Activated CD4-positive, alpha-beta T cell treated with anti-CD3 and anti-CD28 coated beads, Interleukin-2, amount 10 ng/mL, durations not matched to agents 7 days and 5 days (primary cell): ENCODE results near the gene TLR3. TPM values are rescaled to one million over a fixed set of nuclear protein-coding genes. Genes with fewer than 3 reads are reported as not detected.

Source experiments
- CTCF ChIA-PET: fragments of 350-600 bp; sonication (Branson Sonifier 250); formaldehyde crosslinking; loops from one replicate; lab custom pipeline; 2021; ENCODE audit warnings: antibody characterized with exemption; lab: Charles Lee
- POLR2A ChIA-PET: fragments of 350-600 bp; sonication (Branson Sonifier 250); formaldehyde crosslinking; loops from one replicate; lab custom pipeline; 2021; ENCODE audit warnings: antibody characterized with exemption; lab: Charles Lee
- DNase-seq: peaks from one replicate; pipeline ENCODE4 v3.0.0-alpha.2; 2020
- H3K27ac Mint-ChIP-seq: one replicate; pipeline ENCODE4 v1.8.0; 2021; ENCODE audit warnings: mild to moderate bottlenecking, moderate library complexity, mixed read lengths
- H3K27me3 Mint-ChIP-seq: one replicate; pipeline ENCODE4 v1.8.0; 2021; ENCODE audit warnings: mixed read lengths
- H3K36me3 Mint-ChIP-seq: one replicate; pipeline ENCODE4 v1.8.0; 2021; ENCODE audit warnings: low read depth, mixed read lengths
- H3K4me1 Mint-ChIP-seq: one replicate; pipeline ENCODE4 v1.8.0; 2021; ENCODE audit warnings: mixed read lengths
- H3K4me3 Mint-ChIP-seq: one replicate; pipeline ENCODE4 v1.8.0; 2021; ENCODE audit warnings: mild to moderate bottlenecking, moderate library complexity, mixed read lengths
- H3K9me3 Mint-ChIP-seq: one replicate; pipeline ENCODE4 v1.8.0; 2021; ENCODE audit warnings: mixed read lengths
- total RNA-seq, 2 experiments: library from RNA; stranded (reverse); gene quantifications; one replicate each; pipeline ENCODE4 v1.2.3, GENCODE V29; 2021

TLR3 gene
- total RNA-seq, 2 experiments from 2014 or later, result 0.97 to 1.7 TPM

DNA sequence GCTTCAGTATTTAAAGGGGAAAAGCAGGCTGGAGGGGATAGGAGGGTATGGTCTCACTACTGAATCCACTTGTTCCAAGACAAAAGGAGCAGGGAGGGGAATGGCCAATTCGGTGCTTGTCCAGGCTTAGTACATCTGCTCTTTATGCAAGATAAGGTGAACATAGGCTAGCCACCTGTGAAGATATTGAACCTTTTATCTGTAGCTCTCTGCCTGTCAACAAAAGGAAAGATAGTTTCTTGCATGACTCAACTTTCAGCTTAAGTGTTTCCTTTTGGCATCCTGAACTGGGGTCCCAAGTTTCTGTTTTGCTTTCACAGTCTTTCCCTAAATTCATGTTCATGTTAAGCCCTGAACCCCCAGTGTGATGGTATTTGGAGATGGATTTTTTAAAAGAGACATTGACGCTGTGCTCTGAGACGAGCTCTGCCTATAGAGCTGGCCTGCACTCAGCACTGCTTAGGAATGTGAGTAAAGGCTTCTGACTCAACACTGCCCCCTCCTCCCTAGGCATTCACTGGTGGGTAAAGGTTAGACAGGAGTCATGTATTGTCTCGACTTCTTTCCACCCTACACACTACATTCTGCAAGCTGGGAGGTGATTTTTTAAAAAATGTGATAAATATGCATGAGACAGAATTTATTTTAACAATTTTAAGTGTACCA is 63.8 kb downstream of the TLR3 start:
- no peak for DNase-seq
- ChIA-PET CTCF (no interaction called here), POLR2A (no interaction called here)
- Mint-ChIP-seq H3K36me3 (no peaks in the 10 kb centered on the region), H3K4me1 (peaks cover 23% of the 10 kb centered on the region), H3K9me3 (no peaks in the 10 kb centered on the region), H3K4me3 (no peak overlapping the region), H3K27ac (no peak overlapping the region), H3K27me3 (no peaks in the 10 kb centered on the region)

DNA sequence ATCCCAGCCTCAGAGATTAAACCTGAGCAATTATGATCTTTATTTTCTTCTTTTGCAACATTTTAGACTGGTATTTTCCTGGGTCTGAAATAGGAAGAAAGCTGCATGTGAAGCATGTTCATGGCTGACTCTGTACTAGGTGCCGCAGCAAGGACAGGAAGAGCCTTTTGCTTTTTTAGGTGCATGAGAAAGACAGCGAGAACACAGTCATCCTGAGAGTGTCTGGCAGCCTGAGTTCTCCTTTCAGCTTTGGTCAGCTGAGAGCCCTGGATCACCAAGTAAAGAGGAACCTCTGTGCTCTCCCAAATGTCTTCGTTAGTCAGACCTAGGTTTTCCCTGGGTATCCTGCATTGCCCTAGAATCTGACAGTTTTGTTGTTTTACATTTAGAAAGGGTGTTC is 65.3 kb downstream of the TLR3 start:
- peaks cover 23% of the 10 kb centered on the region for H3K4me1 Mint-ChIP-seq
- no peak for DNase-seq
- no peaks in the 10 kb centered on the region for H3K9me3 Mint-ChIP-seq
- H3K27ac Mint-ChIP-seq, result no peak overlapping the region
- POLR2A ChIA-PET, result no interaction called here
- CTCF ChIA-PET, result no interaction called here
- H3K4me3 Mint-ChIP-seq, result no peak overlapping the region
- H3K27me3 Mint-ChIP-seq, result no peaks in the 10 kb centered on the region
- H3K36me3 Mint-ChIP-seq, result no peaks in the 10 kb centered on the region

DNA sequence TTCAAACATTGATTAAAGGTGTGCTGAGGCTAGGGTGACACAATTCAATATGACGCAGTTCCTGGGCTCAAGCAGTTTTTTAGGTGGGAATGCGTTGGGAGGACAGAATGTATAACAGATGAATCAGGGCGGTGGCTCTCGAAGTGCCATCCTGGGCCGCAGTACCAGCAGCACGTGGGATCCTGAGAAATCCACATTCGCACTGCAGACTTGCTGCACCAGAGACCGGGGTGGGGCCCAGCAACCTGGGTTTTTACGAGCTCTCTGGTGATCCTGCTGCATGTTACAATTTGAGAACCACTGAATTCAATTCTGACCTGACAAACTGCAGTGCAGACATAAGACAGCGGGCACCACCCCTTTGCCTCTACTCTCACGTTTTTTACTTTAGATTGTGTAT is 65.9 kb downstream of the TLR3 start:
- Mint-ChIP-seq H3K27me3 (no peaks in the 10 kb centered on the region), H3K4me1 (peaks cover 23% of the 10 kb centered on the region), H3K27ac (no peak overlapping the region), H3K9me3 (no peaks in the 10 kb centered on the region), H3K4me3 (no peak overlapping the region), H3K36me3 (no peaks in the 10 kb centered on the region)
- ChIA-PET POLR2A (no interaction called here), CTCF (interaction anchor here (0.6 kb wide), 1 partner anchor 38 kb away, joined by 3 read pairs; no protein-coding TSS in a partner anchor)
- DNase-seq, result no peak

DNA sequence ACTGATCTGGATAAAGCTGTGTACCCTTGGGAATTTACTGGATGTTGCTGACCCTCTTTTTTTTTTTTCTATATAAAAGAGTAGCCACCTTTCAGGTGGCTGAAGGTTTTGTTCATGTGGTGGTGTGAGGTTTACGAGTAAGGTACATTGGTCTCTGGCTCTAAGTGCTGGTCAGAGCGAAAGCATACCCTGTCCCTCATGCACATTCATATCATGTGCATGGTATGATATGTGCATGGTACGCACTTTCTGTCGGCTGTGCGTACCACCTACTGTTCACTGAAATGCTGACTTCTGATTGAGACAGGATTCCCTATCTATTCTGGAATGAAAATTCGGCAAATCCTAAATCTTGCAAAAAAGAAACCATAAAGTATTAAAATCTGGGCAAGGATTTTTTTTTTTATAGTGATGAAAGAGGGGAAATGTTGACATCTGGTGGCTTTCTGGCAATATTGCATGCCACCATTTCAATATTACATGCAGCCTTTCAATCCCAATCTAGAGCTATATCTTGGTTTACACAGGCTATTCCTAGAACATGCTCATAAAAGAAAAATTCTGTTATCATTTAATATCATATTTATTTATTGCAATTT is 68.3 kb downstream of the TLR3 start:
- H3K9me3 Mint-ChIP-seq, result no peaks in the 10 kb centered on the region
- H3K4me1 Mint-ChIP-seq, result peaks cover 23% of the 10 kb centered on the region
- no peaks in the 10 kb centered on the region for H3K36me3 Mint-ChIP-seq
- H3K27me3 Mint-ChIP-seq, result no peaks in the 10 kb centered on the region
- H3K27ac Mint-ChIP-seq, result no peak overlapping the region
- ChIA-PET POLR2A (no interaction called here), CTCF (interaction anchor here (0.6 to 1.8 kb wide), 5 partner anchors 11 to 197 kb away, joined by 3 to 4 read pairs (median 3); no protein-coding TSS in a partner anchor)
- DNase-seq, result no peak
- H3K4me3 Mint-ChIP-seq, result no peak overlapping the region

Other genes starting within 250 kb of the TLR3 start
- under 1 TPM; 0.50 to 0.71 TPM for gene FAM149A, start 35.5 kb downstream of the TLR3 start, total RNA-seq
- 10 to 100 TPM; 16.6 to 16.8 TPM for gene CYP4V2, start 122.4 kb downstream of the TLR3 start, total RNA-seq
- under 1 TPM; 0.33 to 0.52 TPM for gene KLKB1, start 158.4 kb downstream of the TLR3 start, total RNA-seq
- gene F11, start 197.0 kb downstream of the TLR3 start, total RNA-seq, result not detected